GM13977 (cell line): ENCODE measurements around the gene TEKT3.

ENCODE experiments used
- DNase-seq: peaks from one replicate; pipeline ENCODE4 v3.0.0; 2012; ENCODE audit warnings: low spot score
- in situ Hi-C: fragments of 300-500 bp; cut with MboI; formaldehyde crosslinking; loops from one replicate; pipeline ENCODE4 v1.12.0; 2022; ENCODE audit warnings: low sequenced_read_pairs, low pct_unique_long_range_greater_than_20kb, mixed read lengths, inconsistent platforms; ENCODE audit not compliant: unreplicated experiment
- TF ChIP-seq, protein P1 (sequence below): IDR thresholded peaks from 2 replicates; pipeline ENCODE4 v1.5.1; 2012; ENCODE audit warnings: mild to moderate bottlenecking, control low read depth; ENCODE audit not compliant: insufficient read depth; ENCODE audit errors: extremely low read depth, missing control alignments

Gene TEKT3

DNA sequence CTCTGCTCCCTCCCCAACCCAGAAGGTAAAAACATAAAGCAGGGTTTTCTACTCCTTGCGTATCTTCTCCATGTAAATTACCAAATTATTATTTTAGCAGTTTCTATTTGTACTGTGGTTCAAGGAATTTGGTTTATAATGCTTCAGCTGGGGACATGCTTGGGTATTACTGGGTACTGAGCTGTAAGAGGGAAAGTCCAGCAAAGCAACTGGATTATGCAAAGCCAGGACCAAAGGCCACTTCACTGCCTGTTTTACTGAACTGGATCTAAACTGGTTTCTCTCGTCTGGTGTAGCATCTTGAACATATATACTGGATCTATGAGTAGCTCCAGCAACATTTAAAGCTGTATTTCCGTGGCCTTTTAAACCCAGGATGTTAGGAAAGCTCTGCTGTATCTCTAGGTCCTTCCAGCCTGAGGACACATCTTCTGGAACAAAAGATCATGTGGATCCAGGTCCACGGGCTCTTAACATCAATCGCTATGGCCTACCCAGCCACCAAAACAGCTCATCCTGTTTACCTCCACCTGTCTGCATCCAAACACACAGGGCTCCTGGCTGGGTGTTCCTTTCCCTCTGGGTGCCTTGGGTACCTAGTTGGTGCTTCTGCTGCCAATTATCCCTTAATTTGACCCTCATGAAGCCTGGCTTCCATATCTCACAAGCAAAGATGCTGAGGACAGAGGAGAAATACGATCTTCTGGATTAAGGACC is 83.4 kb downstream of the TEKT3 start:
- TF ChIP-seq, protein P1, sequence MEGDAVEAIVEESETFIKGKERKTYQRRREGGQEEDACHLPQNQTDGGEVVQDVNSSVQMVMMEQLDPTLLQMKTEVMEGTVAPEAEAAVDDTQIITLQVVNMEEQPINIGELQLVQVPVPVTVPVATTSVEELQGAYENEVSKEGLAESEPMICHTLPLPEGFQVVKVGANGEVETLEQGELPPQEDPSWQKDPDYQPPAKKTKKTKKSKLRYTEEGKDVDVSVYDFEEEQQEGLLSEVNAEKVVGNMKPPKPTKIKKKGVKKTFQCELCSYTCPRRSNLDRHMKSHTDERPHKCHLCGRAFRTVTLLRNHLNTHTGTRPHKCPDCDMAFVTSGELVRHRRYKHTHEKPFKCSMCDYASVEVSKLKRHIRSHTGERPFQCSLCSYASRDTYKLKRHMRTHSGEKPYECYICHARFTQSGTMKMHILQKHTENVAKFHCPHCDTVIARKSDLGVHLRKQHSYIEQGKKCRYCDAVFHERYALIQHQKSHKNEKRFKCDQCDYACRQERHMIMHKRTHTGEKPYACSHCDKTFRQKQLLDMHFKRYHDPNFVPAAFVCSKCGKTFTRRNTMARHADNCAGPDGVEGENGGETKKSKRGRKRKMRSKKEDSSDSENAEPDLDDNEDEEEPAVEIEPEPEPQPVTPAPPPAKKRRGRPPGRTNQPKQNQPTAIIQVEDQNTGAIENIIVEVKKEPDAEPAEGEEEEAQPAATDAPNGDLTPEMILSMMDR: no peak
- no peak for DNase-seq
- in situ Hi-C loops: loop anchor here (25.0 kb wide), 1 partner anchor 254 kb away; no protein-coding TSS in a partner anchor

DNA sequence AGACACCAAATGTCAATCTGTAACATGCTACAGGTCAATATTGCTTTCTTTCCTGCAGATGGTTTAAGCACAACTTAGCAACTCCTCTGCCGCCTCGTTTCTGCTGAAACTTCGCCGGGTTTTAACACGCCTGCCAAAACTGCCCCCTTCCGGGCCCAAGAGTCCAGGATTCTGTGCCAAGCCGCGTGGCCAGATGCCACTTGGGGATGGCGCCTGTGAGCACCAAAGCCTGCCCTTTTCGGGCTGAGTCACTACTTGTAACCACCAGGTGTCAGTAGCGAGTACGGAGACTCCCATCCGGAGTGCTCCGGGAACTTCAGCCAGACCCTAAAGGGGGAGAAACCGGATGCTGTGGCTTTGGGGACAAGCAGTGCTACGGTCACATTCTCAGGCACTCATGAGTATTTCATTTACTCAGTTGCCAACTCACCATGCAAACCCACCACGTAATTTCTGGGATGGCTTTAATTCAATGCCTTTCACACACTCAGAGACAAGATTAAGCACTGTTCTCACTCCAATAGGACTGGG is 84.1 kb downstream of the TEKT3 start:
- in situ Hi-C loops: loop anchor here (25.0 kb wide), 1 partner anchor 255 kb away; no protein-coding TSS in a partner anchor
- TF ChIP-seq, protein P1: peak; percentile 86
- peak; percentile 76 for DNase-seq

DNA sequence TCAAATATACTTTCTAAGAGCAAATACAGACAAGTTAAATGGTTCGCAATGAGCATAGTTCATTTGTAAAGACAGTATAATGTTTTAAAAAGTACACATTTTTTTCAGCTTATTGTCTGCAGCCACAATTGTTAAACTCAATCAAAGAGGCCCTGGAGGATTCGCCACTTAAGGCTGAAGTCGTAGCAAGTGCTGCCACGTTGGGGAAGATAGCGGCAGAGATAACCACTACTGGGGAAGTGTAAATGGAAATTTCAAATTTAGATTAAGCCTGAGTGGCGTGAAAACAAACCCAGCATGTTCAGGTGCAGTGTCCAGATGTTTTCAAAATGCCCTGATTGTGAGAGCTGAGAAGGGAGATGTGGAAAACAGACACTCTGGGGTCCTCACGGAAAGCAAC is 84.7 kb downstream of the TEKT3 start:
- no peak for DNase-seq
- TF ChIP-seq, protein P1: no peak
- in situ Hi-C loops: loop anchor here (25.0 kb wide), 1 partner anchor 256 kb away; no protein-coding TSS in a partner anchor

DNA sequence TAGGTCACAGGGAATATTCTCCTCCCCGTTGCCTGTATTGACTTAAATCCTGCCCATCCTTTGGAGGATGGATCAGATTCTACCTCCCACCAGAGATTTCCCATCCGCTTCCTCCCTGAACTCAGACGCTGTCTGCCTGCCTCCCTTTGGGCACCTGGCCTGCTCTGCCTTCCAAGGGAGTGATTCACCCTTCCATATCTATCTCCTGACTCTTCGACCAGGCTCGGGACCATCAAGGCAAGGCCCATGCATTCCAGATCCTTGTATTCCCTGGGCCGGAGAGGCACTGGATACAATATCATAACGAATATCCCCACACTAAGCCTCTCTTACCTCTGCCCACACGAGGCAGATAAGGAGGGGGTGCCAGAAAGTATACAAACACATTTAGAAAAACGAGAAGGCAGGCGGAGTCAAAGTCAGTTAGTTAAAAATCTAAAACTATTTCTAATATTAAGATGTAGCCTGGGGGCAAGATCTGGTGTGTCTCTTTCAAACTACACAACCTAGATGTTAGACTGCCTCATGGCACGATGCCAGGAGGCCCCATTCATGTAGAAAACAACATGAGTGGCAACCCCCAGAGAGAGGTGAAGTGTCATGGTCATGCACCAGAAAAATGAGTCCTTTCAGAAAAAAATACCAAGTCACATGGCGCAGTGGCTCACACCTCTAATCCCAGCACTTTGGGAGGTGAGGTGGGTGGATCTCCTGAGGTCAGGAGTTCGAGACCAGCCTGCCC is 85.5 kb downstream of the TEKT3 start:
- TF ChIP-seq, protein P1: no peak
- in situ Hi-C loops: loop anchor here (25.0 kb wide), 1 partner anchor 256 kb away; no protein-coding TSS in a partner anchor
- DNase-seq: no peak
